Activated naive CD4-positive, alpha-beta T cell treated with anti-CD3 and anti-CD28 coated beads, Interleukin-2, amount 50 U/mL, for 24 hours (primary cell): Measurements from ENCODE around the gene POLR2H.
A peak's percentile ranks its signal among the peaks of the same experiment; 100 is the strongest.
"Not testable (repeated sequence)": the region's sequence is repeated elsewhere in the genome, so short reads cannot be mapped to it uniquely, and the experiment has no call there.

Experiments
- H3K27ac Mint-ChIP-seq: one replicate; pipeline ENCODE4 v1.8.0; 2021; ENCODE audit warnings: mild to moderate bottlenecking, mixed read lengths
- H3K27me3 Mint-ChIP-seq: one replicate; pipeline ENCODE4 v1.8.0; 2021; ENCODE audit warnings: mixed read lengths
- H3K36me3 Mint-ChIP-seq: one replicate; pipeline ENCODE4 v1.8.0; 2021; ENCODE audit warnings: mixed read lengths
- H3K4me1 Mint-ChIP-seq: one replicate; pipeline ENCODE4 v1.8.0; 2021; ENCODE audit warnings: mixed read lengths
- H3K4me3 Mint-ChIP-seq: one replicate; pipeline ENCODE4 v1.8.0; 2021; ENCODE audit warnings: mild to moderate bottlenecking, mixed read lengths
- H3K9me3 Mint-ChIP-seq: one replicate; pipeline ENCODE4 v1.8.0; 2021; ENCODE audit warnings: mixed read lengths

Gene POLR2H

DNA sequence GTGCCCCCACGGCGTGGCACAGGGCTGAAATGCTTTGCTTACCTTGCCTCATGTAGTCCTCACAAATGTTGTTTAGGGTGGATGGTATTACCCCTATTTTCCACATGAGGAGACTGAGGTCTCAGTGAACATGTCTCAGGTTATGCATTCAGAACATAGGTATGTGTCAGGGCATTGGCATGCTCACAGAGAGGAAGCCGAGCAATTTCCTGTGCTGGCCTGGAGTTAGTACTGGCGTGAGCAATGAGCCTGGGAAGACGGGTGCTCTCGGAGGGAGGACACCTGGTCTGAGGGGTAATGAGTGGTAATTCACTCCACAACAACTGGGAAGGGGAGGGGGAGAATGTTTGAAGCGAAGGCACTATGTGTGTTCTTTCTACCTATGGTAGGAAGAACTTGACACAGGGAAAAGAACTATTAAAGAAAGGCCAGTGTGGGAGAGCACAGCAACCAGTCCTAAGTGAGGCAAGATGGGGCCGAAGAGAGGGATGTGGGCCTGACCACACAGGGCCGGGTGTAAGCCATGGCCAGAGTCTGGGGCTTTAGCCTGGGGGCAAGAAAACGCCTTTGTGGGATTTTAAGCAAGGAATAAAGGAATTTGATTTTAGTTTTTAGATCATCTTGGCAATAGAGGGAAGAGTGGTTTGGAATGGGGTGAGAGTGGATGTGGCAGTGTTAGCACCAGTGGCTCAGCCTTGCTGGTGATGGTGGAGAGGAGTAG lies 29.0 kb upstream of the POLR2H start:
- H3K27me3 Mint-ChIP-seq, result no peaks in the 10 kb centered on the region
- H3K9me3 Mint-ChIP-seq, result no peaks in the 10 kb centered on the region
- peaks cover 48% of the 10 kb centered on the region for H3K4me1 Mint-ChIP-seq
- peaks cover 23% of the 10 kb centered on the region for H3K36me3 Mint-ChIP-seq
- no peak overlapping the region for H3K4me3 Mint-ChIP-seq
- H3K27ac Mint-ChIP-seq, result peak overlapping the region; percentile 25

DNA sequence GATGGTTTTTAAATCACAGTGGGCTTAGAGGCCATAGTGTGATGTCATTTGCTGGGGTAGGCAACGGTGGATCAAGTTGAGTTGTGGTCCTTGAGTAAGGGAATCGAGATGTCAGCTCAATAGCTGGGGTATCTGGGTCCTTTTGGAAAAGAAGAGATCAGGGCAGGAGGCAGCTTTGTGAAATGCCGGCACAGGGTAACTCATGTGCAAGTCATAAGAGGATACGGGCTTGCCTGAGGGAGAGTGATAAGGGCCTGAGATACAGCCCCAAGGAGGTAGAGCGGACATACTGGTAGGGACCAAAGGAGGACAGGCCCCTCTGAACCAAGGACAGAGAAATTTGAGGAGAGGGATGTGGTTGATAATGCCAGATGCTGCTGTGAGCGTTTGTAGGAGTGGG lies 28.3 kb upstream of the POLR2H start:
- H3K36me3 Mint-ChIP-seq, result peaks cover 23% of the 10 kb centered on the region
- no peaks in the 10 kb centered on the region for H3K27me3 Mint-ChIP-seq
- peaks cover 54% of the 10 kb centered on the region for H3K4me1 Mint-ChIP-seq
- no peak overlapping the region for H3K4me3 Mint-ChIP-seq
- H3K27ac Mint-ChIP-seq, result peak overlapping the region; percentile 25
- no peaks in the 10 kb centered on the region for H3K9me3 Mint-ChIP-seq

DNA sequence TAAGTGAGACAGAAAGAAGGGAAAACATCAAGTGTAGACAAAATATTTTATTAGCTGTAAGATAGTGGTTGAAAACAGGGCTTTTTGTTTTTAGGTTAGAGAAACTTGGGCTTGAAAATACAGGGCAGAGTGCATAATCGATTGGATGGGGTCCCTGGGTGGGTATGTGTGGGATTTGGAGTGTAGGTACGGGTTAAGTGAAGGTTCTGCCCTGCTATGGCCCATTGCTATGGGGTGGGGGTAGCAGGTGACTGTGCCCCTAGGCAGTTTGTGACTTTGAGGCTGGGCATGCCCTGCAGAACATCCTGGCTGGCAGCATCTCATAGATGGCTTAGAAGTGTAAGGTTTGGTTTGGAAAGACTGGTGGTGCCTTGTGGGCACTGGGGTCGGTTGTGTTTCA lies 27.8 kb upstream of the POLR2H start:
- no peak overlapping the region for H3K4me3 Mint-ChIP-seq
- H3K4me1 Mint-ChIP-seq, result peaks cover 54% of the 10 kb centered on the region
- peak overlapping the region; percentile 25 for H3K27ac Mint-ChIP-seq
- H3K27me3 Mint-ChIP-seq, result no peaks in the 10 kb centered on the region
- H3K36me3 Mint-ChIP-seq, result peaks cover 21% of the 10 kb centered on the region
- no peaks in the 10 kb centered on the region for H3K9me3 Mint-ChIP-seq

DNA sequence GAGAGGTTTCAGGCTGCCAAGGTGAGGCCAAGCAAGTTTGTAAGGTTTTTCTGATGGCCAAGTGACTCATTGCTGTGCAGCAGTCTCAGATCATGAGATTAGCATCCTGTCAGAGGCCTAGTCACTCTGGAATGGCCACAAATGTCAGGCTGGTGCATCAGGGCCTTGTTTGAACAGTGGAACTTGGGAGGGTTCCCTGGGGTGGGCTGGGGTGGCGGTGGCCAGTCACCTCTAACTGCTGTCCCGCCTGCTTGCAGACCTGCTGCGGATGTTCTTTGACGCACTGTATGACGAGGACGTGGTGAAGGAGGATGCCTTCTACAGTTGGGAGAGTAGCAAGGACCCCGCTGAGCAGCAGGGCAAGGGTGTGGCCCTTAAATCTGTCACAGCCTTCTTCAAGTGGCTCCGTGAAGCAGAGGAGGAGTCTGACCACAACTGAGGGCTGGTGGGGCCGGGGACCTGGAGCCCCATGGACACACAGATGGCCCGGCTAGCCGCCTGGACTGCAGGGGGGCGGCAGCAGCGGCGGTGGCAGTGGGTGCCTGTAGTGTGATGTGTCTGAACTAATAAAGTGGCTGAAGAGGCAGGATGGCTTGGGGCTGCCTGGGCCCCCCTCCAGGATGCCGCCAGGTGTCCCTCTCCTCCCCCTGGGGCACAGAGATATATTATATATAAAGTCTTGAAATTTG lies 26.9 kb upstream of the POLR2H start:
- H3K27me3 Mint-ChIP-seq, result no peaks in the 10 kb centered on the region
- peak overlapping the region; percentile 25 for H3K27ac Mint-ChIP-seq
- H3K36me3 Mint-ChIP-seq, result peaks cover 15% of the 10 kb centered on the region
- H3K4me1 Mint-ChIP-seq, result peaks cover 54% of the 10 kb centered on the region
- H3K9me3 Mint-ChIP-seq, result no peaks in the 10 kb centered on the region
- peak overlapping the region; percentile 63 for H3K4me3 Mint-ChIP-seq

DNA sequence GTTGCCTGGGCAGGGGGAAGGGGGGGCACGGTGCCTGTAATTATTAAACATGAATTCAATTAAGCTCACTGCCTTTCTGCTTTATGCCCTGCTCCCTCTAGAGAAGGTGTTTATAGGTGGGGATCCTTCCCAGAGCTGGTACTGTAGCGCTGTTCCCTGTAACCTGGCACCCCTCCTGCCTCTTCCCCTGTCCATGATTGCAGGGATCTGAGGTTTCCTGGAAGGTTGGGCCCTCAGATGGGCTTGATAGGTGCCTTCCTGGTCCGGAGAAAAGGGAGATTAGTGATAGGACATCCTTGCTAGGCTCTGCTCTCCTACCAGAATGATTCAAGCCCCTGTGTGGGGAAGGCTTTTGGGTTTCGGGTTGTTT lies 26.2 kb upstream of the POLR2H start:
- Mint-ChIP-seq H3K36me3 (peaks cover 14% of the 10 kb centered on the region), H3K4me1 (peaks cover 54% of the 10 kb centered on the region), H3K9me3 (no peaks in the 10 kb centered on the region), H3K27ac (peak overlapping the region; percentile 59), H3K4me3 (peak overlapping the region; percentile 92), H3K27me3 (no peaks in the 10 kb centered on the region)

DNA sequence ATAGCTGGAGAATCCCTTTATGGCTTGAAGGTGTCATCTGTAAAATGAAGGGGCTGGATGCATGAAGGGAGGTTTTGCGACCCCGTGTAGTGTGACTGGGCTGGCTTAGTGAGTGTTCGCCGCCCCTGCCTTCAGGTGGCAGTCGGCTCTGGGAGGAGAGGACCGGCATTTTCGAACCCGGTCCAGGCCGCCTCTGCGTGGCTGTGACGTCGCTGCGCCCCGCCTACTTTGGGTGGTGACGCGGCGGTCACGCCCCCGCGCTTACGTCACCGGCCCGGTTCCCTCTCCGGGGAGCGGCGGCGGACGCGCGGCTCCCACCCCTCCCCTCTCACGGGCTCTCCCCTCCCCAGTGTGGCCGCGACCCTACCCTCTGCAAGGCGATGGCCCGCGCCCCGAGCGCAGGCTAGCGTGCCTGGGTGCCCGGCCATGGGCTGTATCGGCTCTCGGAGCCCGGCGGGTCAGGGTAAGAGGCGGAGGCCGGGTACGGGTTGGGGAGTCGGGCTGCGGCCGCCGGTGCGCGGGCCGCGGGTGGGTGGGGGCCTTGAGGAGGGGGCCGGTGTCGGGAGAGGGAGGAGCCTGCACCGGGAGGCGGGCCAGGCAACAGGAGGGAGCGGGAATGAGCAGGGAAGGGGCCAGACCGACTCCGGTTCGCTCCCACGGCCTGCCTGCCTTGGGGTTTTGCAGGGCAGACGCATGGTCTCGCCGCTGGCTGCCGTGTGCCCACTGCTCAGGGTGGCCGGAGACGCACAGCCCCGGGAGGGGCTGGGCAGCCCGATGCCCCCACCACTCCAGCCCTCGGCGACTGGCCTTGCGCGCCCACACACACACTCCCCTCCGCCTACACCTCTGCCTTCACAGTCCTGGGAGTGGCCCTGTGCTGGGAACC lies 25.6 kb upstream of the POLR2H start:
- H3K27me3 Mint-ChIP-seq, result no peaks in the 10 kb centered on the region
- H3K4me3 Mint-ChIP-seq, result peak overlapping the region; percentile 92

DNA sequence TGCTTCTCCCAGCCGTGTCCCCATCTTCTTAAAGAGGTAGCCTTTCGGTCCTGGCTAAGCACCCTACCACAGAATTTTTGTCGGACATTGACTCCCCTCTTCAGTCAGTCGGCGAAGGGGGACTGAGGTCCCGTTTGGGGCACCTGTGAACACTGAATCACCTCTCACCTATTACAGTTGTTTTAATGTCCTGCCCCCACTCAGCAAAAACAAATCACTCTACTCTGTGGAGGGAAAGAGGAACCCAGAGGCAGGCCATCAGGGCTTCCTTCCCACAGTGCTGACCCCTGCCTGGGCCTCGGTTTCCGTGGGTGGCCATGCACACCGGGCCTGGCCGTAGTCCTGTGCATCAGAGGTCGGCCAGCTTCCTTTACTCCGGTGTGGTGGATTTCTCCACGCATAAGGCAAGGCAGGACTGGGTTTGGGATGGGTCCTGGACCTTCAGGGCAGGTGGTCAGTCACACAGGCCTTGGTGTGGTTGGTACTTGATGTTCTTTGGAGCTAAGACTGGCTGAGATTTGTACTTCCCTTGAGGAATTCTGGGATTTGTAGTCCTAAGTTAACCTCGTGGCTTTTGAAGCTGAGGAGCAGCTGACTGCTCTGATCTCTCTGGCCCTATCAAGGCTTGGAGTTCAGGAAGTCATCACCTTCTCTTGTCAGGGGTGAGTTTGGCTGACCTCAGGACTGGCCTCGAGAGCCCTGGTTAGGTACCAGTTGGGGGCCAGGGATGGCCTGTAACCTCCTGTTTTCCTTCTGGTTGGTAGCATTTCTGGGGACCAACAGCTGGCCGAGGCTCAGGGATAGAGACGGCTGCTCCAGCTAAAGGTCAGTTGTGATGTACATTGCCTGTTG lies 24.7 kb upstream of the POLR2H start:
- Mint-ChIP-seq H3K4me1 (peaks cover 51% of the 10 kb centered on the region), H3K4me3 (peak overlapping the region; percentile 92), H3K36me3 (peaks cover 8% of the 10 kb centered on the region), H3K9me3 (no peaks in the 10 kb centered on the region), H3K27me3 (no peaks in the 10 kb centered on the region), H3K27ac (peak overlapping the region; percentile 86)

More for the DNA sequence above, 25.6 kb upstream of the POLR2H start:
- peak overlapping the region; percentile 86 for H3K27ac Mint-ChIP-seq
- H3K36me3 Mint-ChIP-seq, result peaks cover 12% of the 10 kb centered on the region
- peaks cover 54% of the 10 kb centered on the region for H3K4me1 Mint-ChIP-seq
- no peaks in the 10 kb centered on the region for H3K9me3 Mint-ChIP-seq

DNA sequence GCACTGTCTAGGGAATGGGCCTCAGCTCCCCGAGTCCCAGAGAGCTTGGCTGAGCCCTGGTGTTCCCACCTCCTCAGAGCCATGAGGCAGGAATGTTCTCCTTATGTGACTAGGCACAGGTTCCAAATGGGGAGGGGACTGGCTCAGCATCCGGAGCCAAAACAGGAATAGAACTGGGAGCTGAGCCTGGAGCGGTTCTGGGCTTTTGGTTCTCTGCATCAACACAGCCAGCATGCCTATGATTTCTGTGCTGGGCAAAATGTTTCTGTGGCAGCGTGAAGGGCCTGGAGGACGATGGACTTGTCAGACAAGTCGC lies 24.2 kb upstream of the POLR2H start, which contains the start of gene FAM131A:
Gene FAM131A, plus strand, starts transcription at position 202 of the 316 bp plus-strand sequence. Its CDS starts 31 bp downstream, at position 233.
- Mint-ChIP-seq H3K4me3 (peak within 1 kb of the TSS; percentile 92), H3K4me1 (peaks cover 49% of the 10 kb centered on the region), H3K36me3 (peaks cover 8% of the 10 kb centered on the region)

DNA sequence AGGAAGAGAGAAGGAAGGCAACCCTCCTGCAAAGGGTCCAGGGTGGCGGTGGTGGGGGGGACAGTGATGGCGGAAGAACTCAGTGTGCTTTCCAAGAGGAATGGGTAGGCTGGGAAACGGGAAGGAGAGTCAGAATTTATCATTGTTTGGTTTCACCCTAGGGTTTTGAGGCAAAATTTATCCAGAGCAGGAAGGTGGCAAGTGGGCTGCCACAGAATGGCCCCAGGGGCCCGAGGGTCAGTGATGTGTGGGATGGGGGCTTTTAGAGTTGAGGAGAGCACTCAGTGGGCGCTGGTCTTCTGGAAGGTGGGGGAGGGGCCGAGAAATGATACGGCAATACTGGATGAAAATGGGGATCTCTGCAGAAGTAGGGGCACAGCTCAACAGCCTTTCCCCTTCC lies 23.5 kb upstream of the POLR2H start:
- no peaks in the 10 kb centered on the region for H3K27me3 Mint-ChIP-seq
- H3K4me1 Mint-ChIP-seq, result peaks cover 43% of the 10 kb centered on the region
- H3K4me3 Mint-ChIP-seq, result peak overlapping the region; percentile 13
- H3K9me3 Mint-ChIP-seq, result no peaks in the 10 kb centered on the region
- no peak overlapping the region for H3K27ac Mint-ChIP-seq
- H3K36me3 Mint-ChIP-seq, result peaks cover 4% of the 10 kb centered on the region

More for the DNA sequence above, 24.2 kb upstream of the POLR2H start, which contains the start of gene FAM131A:
- Mint-ChIP-seq H3K27me3 (no peaks in the 10 kb centered on the region), H3K27ac (peak within 1 kb of the TSS; percentile 86), H3K9me3 (no peaks in the 10 kb centered on the region)

DNA sequence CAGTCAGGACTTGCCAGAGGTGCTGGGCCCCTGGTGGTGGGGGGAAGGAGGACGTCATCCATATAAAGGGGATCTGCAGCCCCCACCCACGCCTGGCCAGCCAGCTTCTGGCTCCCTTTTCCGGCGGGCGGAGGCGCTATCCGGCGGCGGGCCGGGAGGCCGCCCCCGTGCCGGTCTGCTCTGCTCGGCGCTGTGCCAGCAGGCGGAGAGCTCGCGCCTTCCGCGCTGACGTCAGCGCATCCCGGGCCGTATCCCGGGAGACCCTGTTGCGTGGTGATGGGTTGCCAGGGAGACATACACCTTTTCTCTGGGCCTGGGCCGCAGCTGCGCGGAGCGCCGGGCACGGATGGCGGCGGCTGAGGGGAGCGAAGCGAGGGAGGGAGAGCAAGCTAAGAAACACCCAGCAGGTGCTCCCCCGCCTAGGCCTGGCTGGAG lies 23.0 kb upstream of the POLR2H start:
- Mint-ChIP-seq H3K36me3 (peaks cover 3% of the 10 kb centered on the region), H3K9me3 (no peaks in the 10 kb centered on the region), H3K4me1 (peaks cover 37% of the 10 kb centered on the region), H3K27me3 (no peaks in the 10 kb centered on the region), H3K27ac (no peak overlapping the region), H3K4me3 (no peak overlapping the region)

DNA sequence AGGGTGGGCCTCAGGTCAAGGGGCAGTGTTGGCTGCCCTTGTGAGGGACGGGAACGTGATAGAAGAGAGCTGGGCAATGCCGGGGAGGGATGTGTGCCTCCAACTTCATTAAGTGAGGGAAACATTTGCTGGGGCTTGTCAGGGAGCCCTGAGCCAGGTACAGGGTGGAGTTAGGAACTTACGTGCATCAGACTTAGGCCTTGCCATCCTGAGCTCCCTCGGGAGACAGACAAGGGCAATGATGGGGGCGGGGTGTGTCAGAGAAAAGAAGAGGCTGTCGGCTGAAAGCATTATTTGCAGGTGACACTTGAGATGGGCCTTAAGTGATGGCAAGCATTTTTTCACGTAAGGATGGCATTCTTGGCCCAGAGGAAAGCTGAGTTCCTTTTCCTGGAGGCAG lies 22.5 kb upstream of the POLR2H start:
- H3K4me3 Mint-ChIP-seq, result no peak overlapping the region
- H3K27ac Mint-ChIP-seq, result no peak overlapping the region
- H3K36me3 Mint-ChIP-seq, result peaks cover 3% of the 10 kb centered on the region
- no peaks in the 10 kb centered on the region for H3K9me3 Mint-ChIP-seq
- no peaks in the 10 kb centered on the region for H3K27me3 Mint-ChIP-seq
- H3K4me1 Mint-ChIP-seq, result peaks cover 33% of the 10 kb centered on the region

DNA sequence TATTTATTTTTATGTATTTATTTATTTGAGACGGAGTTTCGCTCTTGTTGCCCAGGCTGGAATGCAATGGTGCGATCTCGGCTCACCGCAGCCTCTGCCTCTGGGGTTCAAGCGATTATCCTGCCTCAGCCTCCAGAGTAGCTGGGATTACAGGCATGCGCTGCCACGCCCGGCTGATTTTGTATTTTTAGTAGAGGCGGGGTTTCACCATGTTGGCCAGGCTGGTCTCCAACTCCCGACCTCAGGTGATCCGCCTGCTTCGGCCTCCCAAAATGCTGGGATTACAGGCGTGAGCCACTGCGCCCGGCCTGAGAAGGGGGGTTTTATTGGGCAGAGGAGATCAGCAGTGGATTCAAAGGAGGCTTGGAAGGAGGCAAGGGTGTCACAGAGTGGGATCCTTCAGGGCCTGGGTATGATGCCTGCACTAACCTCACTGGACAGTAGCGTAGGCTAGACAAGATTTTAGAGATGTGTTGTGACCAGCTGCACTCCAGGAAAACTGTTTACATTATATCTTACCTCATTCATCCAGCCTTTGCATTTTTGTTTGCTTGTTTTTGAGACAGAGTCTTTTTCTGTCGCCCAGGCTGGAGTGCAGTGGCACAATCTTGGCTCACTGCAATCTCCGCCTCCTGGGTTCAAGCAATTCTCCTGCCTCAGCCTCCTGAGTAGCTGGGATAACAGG lies 21.9 kb upstream of the POLR2H start:
- not testable (repeated sequence) for H3K9me3 Mint-ChIP-seq, H3K36me3 Mint-ChIP-seq, H3K27me3 Mint-ChIP-seq, H3K27ac Mint-ChIP-seq, H3K4me3 Mint-ChIP-seq
- H3K4me1 Mint-ChIP-seq, result peaks cover 27% of the 10 kb centered on the region

DNA sequence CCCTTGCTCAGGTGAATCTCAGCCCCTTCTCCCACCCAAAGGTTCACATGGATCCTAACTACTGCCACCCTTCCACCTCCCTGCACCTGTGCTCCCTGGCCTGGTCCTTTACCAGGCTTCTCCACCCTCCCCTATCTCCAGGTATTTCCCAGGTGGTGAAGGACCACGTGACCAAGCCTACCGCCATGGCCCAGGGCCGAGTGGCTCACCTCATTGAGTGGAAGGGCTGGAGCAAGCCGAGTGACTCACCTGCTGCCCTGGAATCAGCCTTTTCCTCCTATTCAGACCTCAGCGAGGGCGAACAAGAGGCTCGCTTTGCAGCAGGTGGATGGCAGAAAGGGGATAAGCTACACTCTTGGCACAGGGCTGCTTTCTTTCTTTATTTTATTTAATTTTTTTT lies 19.6 kb upstream of the POLR2H start:
- H3K27ac Mint-ChIP-seq, result no peak overlapping the region

DNA sequence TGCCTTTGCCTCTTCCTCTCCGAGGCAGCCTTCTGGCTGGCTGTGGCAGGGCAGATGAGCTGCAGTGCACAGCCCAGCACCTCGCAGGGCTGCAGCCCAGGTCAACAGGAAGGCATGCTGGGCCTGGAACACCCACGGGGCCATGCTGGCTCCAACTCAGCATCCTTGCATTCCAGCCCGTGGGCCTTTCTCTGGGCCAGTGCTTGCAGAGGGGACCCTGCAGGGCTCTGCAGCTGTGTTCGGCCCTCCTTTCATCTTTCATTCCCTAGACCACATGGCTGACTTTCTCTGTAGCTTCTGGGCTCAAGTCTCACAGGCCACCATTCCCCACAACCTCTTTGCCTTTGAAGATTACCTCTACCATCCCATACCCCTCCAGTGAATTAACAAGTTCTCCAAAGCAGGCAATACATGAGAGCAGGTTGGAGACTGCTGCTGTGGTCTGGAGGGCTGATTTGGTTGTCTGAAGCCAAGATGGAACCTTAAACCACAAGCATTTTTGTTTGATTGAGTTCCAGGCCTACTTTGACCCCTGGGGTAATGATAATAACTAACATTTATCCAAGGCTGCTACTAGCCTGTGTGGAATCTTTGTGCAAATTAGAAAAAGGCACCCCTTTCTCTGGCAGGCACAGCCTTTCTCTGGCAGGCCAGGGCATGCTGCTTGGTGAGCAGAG lies 18.2 kb upstream of the POLR2H start:
- Mint-ChIP-seq H3K4me1 (no peaks in the 10 kb centered on the region), H3K27me3 (no peaks in the 10 kb centered on the region), H3K36me3 (peaks cover 2% of the 10 kb centered on the region), H3K4me3 (no peak overlapping the region), H3K27ac (no peak overlapping the region), H3K9me3 (no peaks in the 10 kb centered on the region)

More for the DNA sequence above, 19.6 kb upstream of the POLR2H start:
- Mint-ChIP-seq H3K36me3 (peaks cover 2% of the 10 kb centered on the region), H3K4me3 (no peak overlapping the region), H3K4me1 (peaks cover 13% of the 10 kb centered on the region), H3K27me3 (no peaks in the 10 kb centered on the region), H3K9me3 (no peaks in the 10 kb centered on the region)
